ENCODE results near the gene LGR5.

Gene LGR5

DNA sequence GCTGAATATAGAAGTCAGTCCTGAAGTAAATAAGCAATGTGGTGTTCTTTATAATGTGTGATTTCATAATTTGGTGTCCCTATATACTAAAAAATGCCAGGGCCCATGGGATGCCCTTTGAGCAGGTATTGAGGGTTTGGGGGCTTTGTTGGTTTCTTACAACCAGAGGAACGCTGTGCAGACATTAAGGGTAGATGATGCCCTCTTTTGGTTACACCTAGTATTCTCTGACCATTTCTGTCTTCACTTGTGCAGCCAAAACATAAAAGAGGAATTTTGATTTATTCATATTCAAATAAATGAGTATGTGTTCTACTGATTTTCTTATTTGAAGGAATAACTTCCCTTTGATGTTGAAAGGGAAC lies 3.0 kb downstream of the LGR5 start:
- in situ Hi-C loops (cut with HindIII; ENCODE audit: low sequenced_read_pairs), result no loop called here
- TF ChIP-seq, protein P1, sequence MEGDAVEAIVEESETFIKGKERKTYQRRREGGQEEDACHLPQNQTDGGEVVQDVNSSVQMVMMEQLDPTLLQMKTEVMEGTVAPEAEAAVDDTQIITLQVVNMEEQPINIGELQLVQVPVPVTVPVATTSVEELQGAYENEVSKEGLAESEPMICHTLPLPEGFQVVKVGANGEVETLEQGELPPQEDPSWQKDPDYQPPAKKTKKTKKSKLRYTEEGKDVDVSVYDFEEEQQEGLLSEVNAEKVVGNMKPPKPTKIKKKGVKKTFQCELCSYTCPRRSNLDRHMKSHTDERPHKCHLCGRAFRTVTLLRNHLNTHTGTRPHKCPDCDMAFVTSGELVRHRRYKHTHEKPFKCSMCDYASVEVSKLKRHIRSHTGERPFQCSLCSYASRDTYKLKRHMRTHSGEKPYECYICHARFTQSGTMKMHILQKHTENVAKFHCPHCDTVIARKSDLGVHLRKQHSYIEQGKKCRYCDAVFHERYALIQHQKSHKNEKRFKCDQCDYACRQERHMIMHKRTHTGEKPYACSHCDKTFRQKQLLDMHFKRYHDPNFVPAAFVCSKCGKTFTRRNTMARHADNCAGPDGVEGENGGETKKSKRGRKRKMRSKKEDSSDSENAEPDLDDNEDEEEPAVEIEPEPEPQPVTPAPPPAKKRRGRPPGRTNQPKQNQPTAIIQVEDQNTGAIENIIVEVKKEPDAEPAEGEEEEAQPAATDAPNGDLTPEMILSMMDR (IDR thresholded peaks at IDR 0.05; ENCODE audit: low read depth, low read length, missing control alignments), result no peak
- no peak for DNase-seq (ENCODE audit: low read depth)

GRCh38 chr12:71445071-71445470 lies 5.5 kb downstream of the LGR5 start:
- no peak for DNase-seq (ENCODE audit: low read depth)
- no peak overlapping the region for H3K4me3 ChIP-seq (ENCODE audit: low read depth, low read length)
- in situ Hi-C loops (cut with HindIII; ENCODE audit: low sequenced_read_pairs), result no loop called here
- TF ChIP-seq, protein P1 (IDR thresholded peaks at IDR 0.05; ENCODE audit: low read depth, low read length, missing control alignments), result no peak

More for the DNA sequence above, 3.0 kb downstream of the LGR5 start:
- H3K4me3 ChIP-seq (ENCODE audit: low read depth, low read length), result no peak overlapping the region

DNA sequence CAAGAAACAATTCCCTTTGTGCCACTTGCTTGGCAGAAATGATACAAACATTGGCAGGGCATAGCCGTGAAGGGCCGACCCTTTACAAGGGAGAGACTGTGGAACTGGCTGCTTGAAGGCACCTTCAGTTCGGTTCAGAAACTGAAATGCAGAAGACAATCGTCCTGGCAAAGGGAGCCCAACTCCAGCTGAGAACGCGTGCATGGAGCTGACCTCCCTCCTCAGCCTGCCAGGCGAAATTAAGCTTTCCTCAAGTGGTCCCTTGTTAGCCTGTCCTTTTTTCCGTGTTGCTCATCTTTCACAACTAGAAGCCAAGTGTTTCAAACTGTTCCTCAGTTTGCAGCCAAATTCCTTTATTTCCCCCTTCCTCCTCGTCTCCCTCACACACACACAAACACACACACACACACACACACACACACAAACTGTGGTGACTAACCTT lies 8.1 kb downstream of the LGR5 start:
- TF ChIP-seq, protein P1 (IDR thresholded peaks at IDR 0.05; ENCODE audit: low read depth, low read length, missing control alignments), result no peak
- no peak overlapping the region for H3K4me3 ChIP-seq (ENCODE audit: low read depth, low read length)
- in situ Hi-C loops (cut with HindIII; ENCODE audit: low sequenced_read_pairs), result no loop called here
- no peak for DNase-seq (ENCODE audit: low read depth)

GRCh38 chr12:71448150-71448581 lies 8.6 kb downstream of the LGR5 start:
- DNase-seq (ENCODE audit: low read depth), result peak; percentile 78
- TF ChIP-seq, protein P1 (IDR thresholded peaks at IDR 0.05; ENCODE audit: low read depth, low read length, missing control alignments), result no peak
- in situ Hi-C loops (cut with HindIII; ENCODE audit: low sequenced_read_pairs), result no loop called here
- no peak overlapping the region for H3K4me3 ChIP-seq (ENCODE audit: low read depth, low read length)

DNA sequence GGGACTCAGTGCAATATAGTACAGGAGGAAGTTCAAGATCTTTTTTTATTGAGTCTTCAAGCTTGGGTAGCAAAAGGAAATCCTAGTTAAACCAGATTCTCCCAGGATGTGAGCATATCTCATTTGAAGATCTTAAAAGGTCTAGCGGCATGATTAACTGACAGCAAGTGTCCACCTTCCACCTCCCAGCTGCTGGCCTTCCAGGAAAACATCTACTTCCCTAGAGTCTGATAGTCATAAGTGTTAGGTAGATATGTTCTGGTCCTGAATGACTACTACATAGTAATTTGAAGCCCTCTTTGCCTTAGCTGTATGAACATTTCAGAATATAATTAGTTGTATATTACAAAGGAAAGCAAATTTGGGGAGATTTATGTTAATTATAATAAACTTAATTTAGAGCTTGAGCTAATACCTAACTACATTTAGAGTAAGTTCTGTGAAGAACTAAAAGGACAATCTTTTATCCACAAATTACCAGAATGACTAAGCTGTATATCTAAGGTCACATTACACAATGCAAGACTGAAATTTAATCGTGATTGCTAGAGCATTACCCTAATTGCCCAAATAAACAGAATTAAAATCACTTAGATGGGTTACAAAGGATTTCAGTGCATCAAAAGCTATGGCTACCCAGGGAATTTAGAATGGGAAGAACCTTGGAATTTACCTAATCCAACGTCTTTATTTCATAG lies 9.9 kb downstream of the LGR5 start:
- TF ChIP-seq, protein P1 (IDR thresholded peaks at IDR 0.05; ENCODE audit: low read depth, low read length, missing control alignments), result no peak
- no peak for DNase-seq (ENCODE audit: low read depth)
- H3K4me3 ChIP-seq (ENCODE audit: low read depth, low read length), result no peak overlapping the region
- in situ Hi-C loops (cut with HindIII; ENCODE audit: low sequenced_read_pairs), result no loop called here

DNA sequence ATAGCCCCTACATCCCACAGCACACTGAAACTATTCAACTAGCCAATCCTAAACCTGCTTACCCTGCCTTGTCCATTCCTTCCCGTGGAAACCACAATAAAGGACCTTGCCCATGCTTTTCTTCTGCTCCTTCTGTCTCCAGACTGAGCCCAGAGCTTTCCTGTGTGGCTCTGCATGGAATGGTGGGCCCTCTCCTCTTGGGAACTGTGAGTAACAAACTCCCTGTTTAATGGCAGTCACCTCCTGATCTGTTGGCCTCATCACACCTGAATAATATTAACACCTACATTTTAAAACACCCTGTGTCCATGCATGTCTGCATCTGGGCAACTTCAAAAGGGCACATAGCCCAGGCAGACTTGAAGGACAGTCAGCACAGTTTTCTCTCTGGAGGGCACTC lies 12.4 kb downstream of the LGR5 start:
- DNase-seq (ENCODE audit: low read depth), result no peak
- in situ Hi-C loops (cut with HindIII; ENCODE audit: low sequenced_read_pairs), result no loop called here
- TF ChIP-seq, protein P1 (IDR thresholded peaks at IDR 0.05; ENCODE audit: low read depth, low read length, missing control alignments), result no peak
- no peak overlapping the region for H3K4me3 ChIP-seq (ENCODE audit: low read depth, low read length)

Data from astrocyte of the cerebellum (primary cell).